ENCODE results near the gene HOXC12.

DNA sequence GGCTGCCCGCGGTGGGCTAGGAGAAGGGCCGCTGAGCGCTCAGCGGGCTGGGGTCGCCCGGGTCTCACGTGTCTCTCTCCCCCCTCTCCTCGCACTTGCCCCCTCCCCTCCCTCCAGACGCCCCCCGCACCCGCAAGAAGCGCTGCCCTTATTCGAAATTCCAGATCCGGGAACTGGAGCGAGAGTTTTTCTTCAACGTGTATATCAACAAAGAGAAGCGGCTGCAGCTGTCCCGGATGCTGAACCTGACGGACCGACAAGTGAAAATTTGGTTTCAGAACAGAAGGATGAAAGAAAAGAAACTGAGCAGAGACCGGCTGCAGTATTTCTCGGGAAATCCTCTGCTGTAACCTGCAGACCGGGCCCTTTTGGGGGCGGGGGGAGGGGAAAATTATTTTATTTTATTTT is 20.4 kb downstream of the HOXC12 start:
- TF ChIP-seq ZNF37A (tag by site-specific recombination; IDR thresholded peaks at IDR 0.05) (no peak), ZNF670 (tag by site-specific recombination; IDR thresholded peaks at IDR 0.05; ENCODE audit: low read depth) (no peak), ZNF354C (tag by site-specific recombination; IDR thresholded peaks at IDR 0.05; ENCODE audit: borderline replicate concordance, low read depth) (no peak), ZNF266 (tag by site-specific recombination; IDR thresholded peaks at IDR 0.05; ENCODE audit: low read depth) (no peak), ZNF174 (tag by site-specific recombination; IDR thresholded peaks at IDR 0.05) (no peak), KLF8 (tag by site-specific recombination; IDR thresholded peaks at IDR 0.05) (no peak), BCL11A (tag by site-specific recombination; IDR thresholded peaks at IDR 0.05; ENCODE audit: low read depth) (no peak), YY1 (tag by site-specific recombination; IDR thresholded peaks at IDR 0.05) (no peak), ZSCAN30 (tag by site-specific recombination; IDR thresholded peaks at IDR 0.05) (no peak), SP2 (tag by site-specific recombination; IDR thresholded peaks at IDR 0.05) (no peak)
- TF ChIP-seq, protein P1, sequence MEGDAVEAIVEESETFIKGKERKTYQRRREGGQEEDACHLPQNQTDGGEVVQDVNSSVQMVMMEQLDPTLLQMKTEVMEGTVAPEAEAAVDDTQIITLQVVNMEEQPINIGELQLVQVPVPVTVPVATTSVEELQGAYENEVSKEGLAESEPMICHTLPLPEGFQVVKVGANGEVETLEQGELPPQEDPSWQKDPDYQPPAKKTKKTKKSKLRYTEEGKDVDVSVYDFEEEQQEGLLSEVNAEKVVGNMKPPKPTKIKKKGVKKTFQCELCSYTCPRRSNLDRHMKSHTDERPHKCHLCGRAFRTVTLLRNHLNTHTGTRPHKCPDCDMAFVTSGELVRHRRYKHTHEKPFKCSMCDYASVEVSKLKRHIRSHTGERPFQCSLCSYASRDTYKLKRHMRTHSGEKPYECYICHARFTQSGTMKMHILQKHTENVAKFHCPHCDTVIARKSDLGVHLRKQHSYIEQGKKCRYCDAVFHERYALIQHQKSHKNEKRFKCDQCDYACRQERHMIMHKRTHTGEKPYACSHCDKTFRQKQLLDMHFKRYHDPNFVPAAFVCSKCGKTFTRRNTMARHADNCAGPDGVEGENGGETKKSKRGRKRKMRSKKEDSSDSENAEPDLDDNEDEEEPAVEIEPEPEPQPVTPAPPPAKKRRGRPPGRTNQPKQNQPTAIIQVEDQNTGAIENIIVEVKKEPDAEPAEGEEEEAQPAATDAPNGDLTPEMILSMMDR (tag by site-specific recombination; IDR thresholded peaks at IDR 0.05): no peak
- TF ChIP-seq, protein P2, sequence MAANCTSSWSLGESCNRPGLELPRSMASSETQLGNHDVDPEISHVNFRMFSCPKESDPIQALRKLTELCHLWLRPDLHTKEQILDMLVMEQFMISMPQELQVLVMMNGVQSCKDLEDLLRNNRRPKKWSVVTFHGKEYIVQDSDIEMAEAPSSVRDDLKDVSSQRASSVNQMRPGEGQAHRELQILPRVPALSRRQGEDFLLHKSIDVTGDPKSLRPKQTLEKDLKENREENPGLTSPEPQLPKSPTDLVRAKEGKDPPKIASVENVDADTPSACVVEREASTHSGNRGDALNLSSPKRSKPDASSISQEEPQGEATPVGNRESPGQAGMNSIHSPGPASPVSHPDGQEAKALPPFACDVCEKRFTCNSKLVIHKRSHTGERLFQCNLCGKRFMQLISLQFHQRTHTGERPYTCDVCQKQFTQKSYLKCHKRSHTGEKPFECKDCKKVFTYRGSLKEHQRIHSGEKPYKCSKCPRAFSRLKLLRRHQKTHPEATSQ (tag by site-specific recombination; IDR thresholded peaks at IDR 0.05): no peak
- TF ChIP-seq, protein P3, sequence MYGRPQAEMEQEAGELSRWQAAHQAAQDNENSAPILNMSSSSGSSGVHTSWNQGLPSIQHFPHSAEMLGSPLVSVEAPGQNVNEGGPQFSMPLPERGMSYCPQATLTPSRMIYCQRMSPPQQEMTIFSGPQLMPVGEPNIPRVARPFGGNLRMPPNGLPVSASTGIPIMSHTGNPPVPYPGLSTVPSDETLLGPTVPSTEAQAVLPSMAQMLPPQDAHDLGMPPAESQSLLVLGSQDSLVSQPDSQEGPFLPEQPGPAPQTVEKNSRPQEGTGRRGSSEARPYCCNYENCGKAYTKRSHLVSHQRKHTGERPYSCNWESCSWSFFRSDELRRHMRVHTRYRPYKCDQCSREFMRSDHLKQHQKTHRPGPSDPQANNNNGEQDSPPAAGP (tag by site-specific recombination; IDR thresholded peaks at IDR 0.05): no peak
- TF ChIP-seq, protein P4, sequence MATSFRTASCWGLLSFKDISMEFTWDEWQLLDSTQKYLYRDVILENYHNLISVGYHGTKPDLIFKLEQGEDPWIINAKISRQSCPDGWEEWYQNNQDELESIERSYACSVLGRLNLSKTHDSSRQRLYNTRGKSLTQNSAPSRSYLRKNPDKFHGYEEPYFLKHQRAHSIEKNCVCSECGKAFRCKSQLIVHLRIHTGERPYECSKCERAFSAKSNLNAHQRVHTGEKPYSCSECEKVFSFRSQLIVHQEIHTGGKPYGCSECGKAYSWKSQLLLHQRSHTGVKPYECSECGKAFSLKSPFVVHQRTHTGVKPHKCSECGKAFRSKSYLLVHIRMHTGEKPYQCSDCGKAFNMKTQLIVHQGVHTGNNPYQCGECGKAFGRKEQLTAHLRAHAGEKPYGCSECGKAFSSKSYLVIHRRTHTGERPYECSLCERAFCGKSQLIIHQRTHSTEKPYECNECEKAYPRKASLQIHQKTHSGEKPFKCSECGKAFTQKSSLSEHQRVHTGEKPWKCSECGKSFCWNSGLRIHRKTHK (tag by site-specific recombination; IDR thresholded peaks at IDR 0.05): no peak

Data from HEK293 (cell line).